MM.1S (cell line): ENCODE measurements around the gene CFB.
"Not testable (repeated sequence)": the region's sequence is repeated elsewhere in the genome, so short reads cannot be mapped to it uniquely, and the experiment has no call there.

Source experiments
- DNase-seq: peaks from one replicate; pipeline ENCODE4 v3.0.0-alpha.2; 2015
- H2AFZ ChIP-seq: fragments of 300-600 bp; sonication (generic); 2 replicates; pipeline ENCODE4 v1.6.0; 2016; ENCODE audit warnings: antibody characterized with exemption, low read length
- H3F3A ChIP-seq: fragments of 300-600 bp; sonication (generic); 2 replicates; pipeline ENCODE4 v1.6.1; 2016; ENCODE audit warnings: mild to moderate bottlenecking, antibody characterized with exemption, low read length, moderate library complexity, mixed read lengths; ENCODE audit not compliant: insufficient read depth
- H3K27ac ChIP-seq: fragments of 300-600 bp; sonication (generic); 2 replicates; pipeline ENCODE4 v1.5.1; 2016; ENCODE audit warnings: mild to moderate bottlenecking, low read length
- H3K27me3 ChIP-seq: fragments of 300-600 bp; sonication (generic); replicated peaks from 2 replicates; pipeline ENCODE4 v1.6.0; 2016; ENCODE audit warnings: low read length; ENCODE audit not compliant: insufficient read depth
- H3K36me3 ChIP-seq: fragments of 300-600 bp; sonication (generic); replicated peaks from 2 replicates; pipeline ENCODE4 v1.6.1; 2016; ENCODE audit warnings: mild to moderate bottlenecking, low read length, mixed read lengths; ENCODE audit not compliant: insufficient read depth
- H3K4me1 ChIP-seq: fragments of 300-600 bp; sonication (generic); 2 replicates; pipeline ENCODE4 v1.6.1; 2016; ENCODE audit warnings: low read length, mixed read lengths
- H3K4me2 ChIP-seq: fragments of 300-600 bp; sonication (generic); 2 replicates; pipeline ENCODE4 v1.6.0; 2016; ENCODE audit warnings: low read depth, low read length
- H3K4me3 ChIP-seq: fragments of 300-600 bp; sonication (generic); 2 replicates; pipeline ENCODE4 v1.5.1; 2016; ENCODE audit warnings: low read length, mixed read lengths
- H3K79me2 ChIP-seq: fragments of 300-600 bp; sonication (generic); 2 replicates; pipeline ENCODE4 v1.6.1; 2016; ENCODE audit warnings: mixed run types, low read length, mixed read lengths
- H3K9ac ChIP-seq: fragments of 300-600 bp; sonication (generic); 2 replicates; pipeline ENCODE4 v1.6.1; 2016; ENCODE audit warnings: low read length, mixed read lengths
- H3K9me2 ChIP-seq: fragments of 300-600 bp; sonication (generic); replicated peaks from 2 replicates; pipeline ENCODE4 v1.6.1; 2016; ENCODE audit warnings: mild to moderate bottlenecking, low read length, mixed read lengths; ENCODE audit not compliant: insufficient read depth
- H3K9me3 ChIP-seq: fragments of 300-600 bp; sonication (generic); replicated peaks from 2 replicates; pipeline ENCODE4 v1.6.1; 2016; ENCODE audit warnings: mild to moderate bottlenecking, low read length, mixed read lengths; ENCODE audit not compliant: insufficient read depth
- H4K20me1 ChIP-seq: fragments of 300-600 bp; sonication (generic); 2 replicates; pipeline ENCODE4 v1.6.1; 2016; ENCODE audit warnings: mild to moderate bottlenecking, low read length, moderate library complexity, mixed read lengths; ENCODE audit not compliant: insufficient read depth
- CTCF ChIP-seq: fragments of 300-600 bp; sonication (generic); IDR thresholded peaks from 2 replicates; pipeline ENCODE4 v1.5.1; 2016; ENCODE audit warnings: antibody characterized with exemption, low read length, mixed read lengths
- EZH2 ChIP-seq: fragments of 300-600 bp; sonication (generic); optimal IDR thresholded peaks from 2 replicates; pipeline ENCODE3; 2017; ENCODE audit warnings: low read depth, mild to moderate bottlenecking, antibody characterized with exemption, low read length, mixed read lengths
- EZH2phosphoT487 ChIP-seq: fragments of 300-600 bp; sonication (generic); IDR thresholded peaks from 2 replicates; pipeline ENCODE4 v1.6.1; 2018; ENCODE audit warnings: antibody characterized with exemption, low read length

Gene CFB

DNA sequence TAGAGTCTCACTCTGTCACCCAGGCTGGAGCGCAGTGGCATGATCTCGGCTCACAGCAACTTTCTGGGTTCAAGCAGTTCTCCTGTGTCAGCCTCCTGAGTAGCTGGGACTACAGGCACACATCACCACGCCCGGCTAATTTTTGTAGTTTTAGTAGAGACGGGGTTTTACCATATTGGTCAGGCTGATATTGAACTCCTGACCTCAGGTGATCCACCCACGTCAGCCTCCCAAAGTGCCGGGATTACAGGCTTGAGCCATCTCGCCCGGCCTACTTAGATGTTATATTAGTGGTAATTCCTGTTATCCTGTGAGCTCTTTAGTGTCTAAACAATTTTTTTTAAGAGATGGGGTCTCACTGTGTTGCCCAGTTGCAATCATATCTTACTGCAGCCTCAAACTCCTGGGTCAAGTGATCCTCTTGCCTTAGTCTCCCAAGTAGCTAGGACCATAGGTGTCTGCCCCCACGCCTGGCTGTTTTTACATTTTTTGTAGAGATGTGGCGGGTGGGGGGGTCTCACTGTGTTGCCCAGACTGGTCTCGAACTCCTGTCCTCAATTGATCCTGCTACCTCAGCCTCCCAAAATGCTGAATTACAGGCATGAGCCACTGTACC, 32.0 kb downstream of the CFB start:
- H3K9me2 ChIP-seq: no peaks in the 10 kb centered on the region
- H2AFZ ChIP-seq: no peak overlapping the region
- DNase-seq: no peak
- H3F3A ChIP-seq: no peaks in the 10 kb centered on the region; the same call in 1 of the 2 replicates
- no peaks in the 10 kb centered on the region for H4K20me1 ChIP-seq
- H3K4me3 ChIP-seq: no peak overlapping the region
- TF ChIP-seq EZH2: no peak
- no peak for TF ChIP-seq EZH2phosphoT487
- TF ChIP-seq CTCF: no peak
- H3K4me1 ChIP-seq: no peaks in the 10 kb centered on the region; the same call in 1 of the 2 replicates
- no peak overlapping the region for H3K4me2 ChIP-seq
- peaks cover 6% of the 10 kb centered on the region for H3K79me2 ChIP-seq
- no peaks in the 10 kb centered on the region for H3K9me3 ChIP-seq
- no peaks in the 10 kb centered on the region for H3K27me3 ChIP-seq
- no peak overlapping the region for H3K27ac ChIP-seq
- no peak overlapping the region for H3K9ac ChIP-seq
- H3K36me3 ChIP-seq: no peaks in the 10 kb centered on the region

DNA sequence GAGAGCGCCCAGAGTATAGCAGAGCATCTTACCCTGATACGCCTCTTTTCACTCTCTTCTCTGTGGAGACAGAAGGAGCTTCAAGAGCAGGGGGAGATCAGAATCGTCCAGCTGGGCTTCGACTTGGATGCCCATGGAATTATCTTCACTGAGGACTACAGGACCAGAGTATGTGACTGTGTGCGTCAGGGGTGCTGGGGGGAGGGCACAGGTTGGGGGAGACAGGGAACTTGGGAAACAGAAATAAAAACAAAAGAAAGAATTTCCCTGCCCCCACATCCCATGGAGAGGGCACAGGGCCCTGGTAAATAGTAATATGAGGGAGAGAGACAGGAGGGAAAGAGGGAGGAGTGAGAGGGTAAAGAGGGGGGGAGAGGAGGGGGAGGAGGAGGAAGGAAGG, 32.9 kb downstream of the CFB start:
- Histone ChIP-seq H3K79me2 (no peaks in the 10 kb centered on the region), H2AFZ (no peak overlapping the region), H3K27me3 (no peaks in the 10 kb centered on the region), H4K20me1 (no peaks in the 10 kb centered on the region), H3F3A (no peaks in the 10 kb centered on the region), H3K9ac (no peak overlapping the region), H3K9me3 (no peaks in the 10 kb centered on the region), H3K4me1 (no peaks in the 10 kb centered on the region), H3K36me3 (no peaks in the 10 kb centered on the region), H3K4me3 (no peak overlapping the region), H3K4me2 (no peak overlapping the region), H3K9me2 (no peaks in the 10 kb centered on the region), H3K27ac (no peak overlapping the region)
- DNase-seq: no peak
- TF ChIP-seq EZH2 (no peak), EZH2phosphoT487 (no peak), CTCF (no peak)

DNA sequence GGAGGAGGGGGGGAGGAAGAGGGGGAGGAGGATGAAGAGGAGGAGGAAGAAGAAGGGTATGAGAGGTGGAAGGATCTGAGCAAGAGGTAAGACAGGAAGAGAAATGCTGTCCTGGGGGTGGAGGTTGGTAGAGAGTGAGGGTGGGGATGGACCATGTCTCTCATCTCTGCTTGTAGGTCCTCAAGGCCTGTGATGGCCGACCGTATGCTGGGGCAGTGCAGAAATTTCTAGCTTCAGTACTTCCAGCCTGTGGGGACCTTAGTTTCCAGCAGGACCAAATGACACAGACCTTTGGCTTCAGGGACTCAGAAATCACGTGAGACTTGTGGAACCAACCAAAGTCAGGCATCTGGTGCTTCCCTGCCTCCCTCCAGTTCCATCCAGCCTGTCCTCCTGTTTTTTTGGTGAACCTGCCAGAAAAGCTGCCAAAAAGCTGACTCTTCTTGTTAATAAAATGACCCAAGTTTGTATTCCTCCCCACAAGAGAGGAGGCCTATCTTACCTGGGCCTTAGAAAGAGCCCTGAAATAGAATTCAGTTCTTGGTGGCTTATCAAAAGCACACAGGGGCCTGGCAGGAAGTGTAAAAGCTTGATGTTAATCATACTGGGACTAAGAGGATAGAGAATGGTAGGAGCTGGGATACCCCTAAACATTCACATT, 33.5 kb downstream of the CFB start:
- Histone ChIP-seq H3K36me3 (no peaks in the 10 kb centered on the region), H3K4me3 (no peak overlapping the region), H3K9me3 (no peaks in the 10 kb centered on the region), H3K4me2 (no peak overlapping the region), H3K79me2 (no peaks in the 10 kb centered on the region), H3K27me3 (no peaks in the 10 kb centered on the region), H2AFZ (no peak overlapping the region), H3F3A (no peaks in the 10 kb centered on the region), H3K27ac (no peak overlapping the region), H4K20me1 (no peaks in the 10 kb centered on the region), H3K9me2 (no peaks in the 10 kb centered on the region), H3K9ac (no peak overlapping the region), H3K4me1 (no peaks in the 10 kb centered on the region)
- DNase-seq: peak; percentile 4
- TF ChIP-seq EZH2 (no peak), CTCF (no peak), EZH2phosphoT487 (no peak)

DNA sequence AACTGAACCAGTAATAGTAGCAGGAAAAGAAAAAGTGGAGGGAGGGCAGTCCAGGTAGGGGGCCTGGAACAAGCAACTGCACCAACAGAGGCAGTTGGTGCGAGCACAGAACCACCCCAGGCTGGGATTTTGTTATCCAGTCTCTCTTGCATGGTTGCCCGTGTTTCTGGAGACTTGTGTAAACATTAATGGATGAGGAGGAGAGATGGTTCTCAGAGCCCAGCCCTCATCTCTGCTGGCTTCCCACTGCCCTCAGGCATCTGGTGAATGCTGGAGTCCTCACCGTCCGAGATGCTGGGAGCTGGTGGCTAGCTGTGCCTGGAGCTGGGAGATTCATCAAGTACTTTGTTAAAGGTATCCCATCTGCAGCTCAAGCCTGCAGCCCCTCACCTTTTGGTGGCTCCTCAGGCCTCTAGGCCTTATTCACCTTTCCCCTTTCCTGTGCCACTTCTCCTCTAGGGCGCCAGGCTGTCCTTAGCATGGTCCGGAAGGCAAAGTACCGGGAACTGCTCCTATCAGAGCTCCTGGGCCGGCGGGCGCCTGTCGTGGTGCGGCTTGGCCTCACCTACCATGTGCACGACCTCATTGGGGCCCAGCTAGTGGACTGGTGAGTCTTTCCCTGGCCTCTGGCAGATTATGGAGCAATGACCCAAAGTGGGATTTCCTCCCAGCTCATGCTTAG, 34.4 kb downstream of the CFB start:
- not testable (repeated sequence) for H3K4me3 ChIP-seq, H3K9ac ChIP-seq, DNase-seq, H3K9me2 ChIP-seq, H3K36me3 ChIP-seq, H3K79me2 ChIP-seq, H2AFZ ChIP-seq, H4K20me1 ChIP-seq, H3K4me2 ChIP-seq, H3F3A ChIP-seq, H3K27ac ChIP-seq, H3K4me1 ChIP-seq, H3K27me3 ChIP-seq, H3K9me3 ChIP-seq

GRCh38 chr6:31980998-31981397, 35.1 kb downstream of the CFB start:
- not testable (repeated sequence) for H3K4me2 ChIP-seq, H3K9me3 ChIP-seq, H3K27ac ChIP-seq, H2AFZ ChIP-seq, H3K79me2 ChIP-seq, DNase-seq, H3F3A ChIP-seq, H4K20me1 ChIP-seq, H3K36me3 ChIP-seq, H3K4me1 ChIP-seq, H3K9me2 ChIP-seq, H3K4me3 ChIP-seq, H3K27me3 ChIP-seq, H3K9ac ChIP-seq
